Measurements from ENCODE around the gene MECR. TPM values are rescaled to one million over a fixed set of nuclear protein-coding genes. Genes with fewer than 3 reads are reported as not detected.
"Not testable (repeated sequence)": the region's sequence is repeated elsewhere in the genome, so short reads cannot be mapped to it uniquely, and the experiment has no call there.

The MECR gene
- total RNA-seq, 1 experiment from 2014 or later = 32.4 TPM

GRCh38 chr1:29236712-29237128 lies 6.0 kb upstream of the MECR start:
- DNase-seq (ENCODE audit: low read depth) = no peak

- DNase-seq (ENCODE audit: low read depth) = peak; percentile 57
Observed at GRCh38 chr1:29235955-29236711, 5.4 kb upstream of the MECR start, which contains the start of gene PTPRU. PTPRU (plus strand) TSS chr1:29236522; CDS start chr1:29236645, 123 bp downstream.

GRCh38 chr1:29234881-29235280 lies 4.1 kb upstream of the MECR start:
- DNase-seq (ENCODE audit: low read depth) = not testable (repeated sequence)

- peak; percentile 91 for DNase-seq (ENCODE audit: low read depth)
Observed at GRCh38 chr1:29234471-29234870, 3.7 kb upstream of the MECR start.

- DNase-seq (ENCODE audit: low read depth) = no peak
Observed at GRCh38 chr1:29233693-29234092, 3.0 kb upstream of the MECR start.

- DNase-seq (ENCODE audit: low read depth) = no peak
Observed at GRCh38 chr1:29232387-29232786, 1.7 kb upstream of the MECR start.

- DNase-seq (ENCODE audit: low read depth) = no peak
Observed at GRCh38 chr1:29230204-29230552, 556 bp downstream of the MECR start.

- DNase-seq (ENCODE audit: low read depth) = no peak
Observed at GRCh38 chr1:29227511-29227910, 3.2 kb downstream of the MECR start.

- DNase-seq (ENCODE audit: low read depth) = no peak
Observed at GRCh38 chr1:29225361-29225760, 5.4 kb downstream of the MECR start.

GRCh38 chr1:29224356-29224837 lies 6.3 kb downstream of the MECR start:
- DNase-seq (ENCODE audit: low read depth) = no peak

GRCh38 chr1:29223521-29223920 lies 7.2 kb downstream of the MECR start:
- no peak for DNase-seq (ENCODE audit: low read depth)

GRCh38 chr1:29222686-29223085 lies 8.0 kb downstream of the MECR start:
- DNase-seq (ENCODE audit: low read depth) = no peak

- DNase-seq (ENCODE audit: low read depth) = not testable (repeated sequence)
Observed at GRCh38 chr1:29222260-29222659, 8.5 kb downstream of the MECR start.

- DNase-seq (ENCODE audit: low read depth) = no peak
Observed at GRCh38 chr1:29221296-29221695, 9.4 kb downstream of the MECR start.

GRCh38 chr1:29218223-29218622 lies 12.5 kb downstream of the MECR start:
- no peak for DNase-seq (ENCODE audit: low read depth)

GRCh38 chr1:29217633-29218032 lies 13.1 kb downstream of the MECR start:
- DNase-seq (ENCODE audit: low read depth) = no peak

- no peak for DNase-seq (ENCODE audit: low read depth)
Observed at GRCh38 chr1:29213055-29213454, 17.7 kb downstream of the MECR start.

- peak; percentile 75 for DNase-seq (ENCODE audit: low read depth)
Observed at GRCh38 chr1:29211086-29212030, 19.4 kb downstream of the MECR start.

GRCh38 chr1:29210278-29211085 lies 20.3 kb downstream of the MECR start:
- peak; percentile 48 for DNase-seq (ENCODE audit: low read depth)

GRCh38 chr1:29209173-29209572 lies 21.6 kb downstream of the MECR start:
- DNase-seq (ENCODE audit: low read depth) = peak; percentile 56

- DNase-seq (ENCODE audit: low read depth) = no peak
Observed at GRCh38 chr1:29208442-29208841, 22.3 kb downstream of the MECR start.

Measured in LHCN-M2 (cell line).